Neural progenitor cell (in vitro differentiated cells): Measurements from ENCODE around the gene PAX6.

Experiments used
- EZH2 ChIP-seq: fragments of 200-600 bp; sonication (generic); IDR thresholded peaks from 2 replicates; pipeline ENCODE4 v1.6.1; 2017; ENCODE audit warnings: antibody characterized with exemption, mild to moderate bottlenecking, moderate library complexity
- EZH2phosphoT487 ChIP-seq: fragments of 200-600 bp; sonication (generic); IDR thresholded peaks from 2 replicates; pipeline ENCODE4 v1.6.1; 2017; ENCODE audit warnings: antibody characterized with exemption
- TF ChIP-seq, protein P1 (sequence below): fragments of 200-600 bp; sonication (generic); IDR thresholded peaks from 2 replicates; pipeline ENCODE4 v1.5.1; 2017; ENCODE audit warnings: antibody characterized with exemption, mild to moderate bottlenecking

DNA sequence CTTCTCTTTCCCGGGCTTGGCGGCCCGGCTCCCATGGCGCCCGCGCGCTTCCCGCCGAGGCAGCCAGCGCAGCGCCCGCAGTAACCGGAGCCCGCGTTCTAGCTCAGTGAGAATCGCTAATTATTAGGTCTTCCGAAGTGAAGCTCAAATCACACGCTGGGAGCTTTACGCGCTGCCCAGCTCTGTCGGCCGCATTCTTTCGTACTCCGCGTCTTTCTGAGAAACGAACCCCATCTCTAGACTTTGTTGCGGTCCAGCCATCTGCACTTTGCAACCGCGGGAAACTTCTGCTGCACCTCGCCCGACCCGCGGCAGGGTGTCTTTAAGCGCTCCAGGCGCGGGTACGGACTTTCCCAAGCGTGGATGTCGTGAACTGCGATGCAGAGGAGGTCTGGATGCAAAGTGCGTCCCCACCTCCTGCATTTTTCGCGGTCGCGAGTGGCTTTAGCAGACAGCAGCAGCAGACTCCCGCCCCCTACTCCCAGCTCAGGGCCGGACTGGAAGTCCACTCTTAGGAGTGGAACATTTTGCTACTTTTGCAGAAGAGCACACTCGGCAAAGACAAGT is 6.0 kb upstream of the PAX6 start:
- TF ChIP-seq, protein P1, sequence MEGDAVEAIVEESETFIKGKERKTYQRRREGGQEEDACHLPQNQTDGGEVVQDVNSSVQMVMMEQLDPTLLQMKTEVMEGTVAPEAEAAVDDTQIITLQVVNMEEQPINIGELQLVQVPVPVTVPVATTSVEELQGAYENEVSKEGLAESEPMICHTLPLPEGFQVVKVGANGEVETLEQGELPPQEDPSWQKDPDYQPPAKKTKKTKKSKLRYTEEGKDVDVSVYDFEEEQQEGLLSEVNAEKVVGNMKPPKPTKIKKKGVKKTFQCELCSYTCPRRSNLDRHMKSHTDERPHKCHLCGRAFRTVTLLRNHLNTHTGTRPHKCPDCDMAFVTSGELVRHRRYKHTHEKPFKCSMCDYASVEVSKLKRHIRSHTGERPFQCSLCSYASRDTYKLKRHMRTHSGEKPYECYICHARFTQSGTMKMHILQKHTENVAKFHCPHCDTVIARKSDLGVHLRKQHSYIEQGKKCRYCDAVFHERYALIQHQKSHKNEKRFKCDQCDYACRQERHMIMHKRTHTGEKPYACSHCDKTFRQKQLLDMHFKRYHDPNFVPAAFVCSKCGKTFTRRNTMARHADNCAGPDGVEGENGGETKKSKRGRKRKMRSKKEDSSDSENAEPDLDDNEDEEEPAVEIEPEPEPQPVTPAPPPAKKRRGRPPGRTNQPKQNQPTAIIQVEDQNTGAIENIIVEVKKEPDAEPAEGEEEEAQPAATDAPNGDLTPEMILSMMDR = no peak
- TF ChIP-seq EZH2 (peak; percentile 89), EZH2phosphoT487 (peak; percentile 73)
